AG04449 (cell line): ENCODE results near the gene SCRN2.

Experiments
- CTCF ChIA-PET: fragments of 350-600 bp; formaldehyde crosslinking; extraction: SDS; loops from one replicate; lab custom pipeline; 2021; ENCODE audit warnings: antibody characterized with exemption; lab: Yijun Ruan, JAX
- POLR2A ChIA-PET: fragments of 400-600, 350-600 bp; formaldehyde crosslinking; extraction: SDS; loops from one replicate; lab custom pipeline; 2020; ENCODE audit warnings: antibody characterized with exemption, inconsistent platforms; lab: Yijun Ruan, JAX
- DNase-seq: peaks from one replicate; pipeline ENCODE4 v3.0.0-alpha.2; 2010; ENCODE audit warnings: low read depth, low spot score
- H3K4me3 ChIP-seq: 2 replicates; pipeline ENCODE4 v1.5.1; 2011; ENCODE audit warnings: low read depth, mild to moderate bottlenecking, control low read depth, low read length
- CTCF ChIP-seq: IDR thresholded peaks from one replicate; pipeline ENCODE4 v1.5.1; 2011; ENCODE audit warnings: mild to moderate bottlenecking, moderate library complexity, low read length, control low read depth, inconsistent platforms; ENCODE audit not compliant: insufficient read depth; ENCODE audit errors: missing control alignments

SCRN2 gene

DNA sequence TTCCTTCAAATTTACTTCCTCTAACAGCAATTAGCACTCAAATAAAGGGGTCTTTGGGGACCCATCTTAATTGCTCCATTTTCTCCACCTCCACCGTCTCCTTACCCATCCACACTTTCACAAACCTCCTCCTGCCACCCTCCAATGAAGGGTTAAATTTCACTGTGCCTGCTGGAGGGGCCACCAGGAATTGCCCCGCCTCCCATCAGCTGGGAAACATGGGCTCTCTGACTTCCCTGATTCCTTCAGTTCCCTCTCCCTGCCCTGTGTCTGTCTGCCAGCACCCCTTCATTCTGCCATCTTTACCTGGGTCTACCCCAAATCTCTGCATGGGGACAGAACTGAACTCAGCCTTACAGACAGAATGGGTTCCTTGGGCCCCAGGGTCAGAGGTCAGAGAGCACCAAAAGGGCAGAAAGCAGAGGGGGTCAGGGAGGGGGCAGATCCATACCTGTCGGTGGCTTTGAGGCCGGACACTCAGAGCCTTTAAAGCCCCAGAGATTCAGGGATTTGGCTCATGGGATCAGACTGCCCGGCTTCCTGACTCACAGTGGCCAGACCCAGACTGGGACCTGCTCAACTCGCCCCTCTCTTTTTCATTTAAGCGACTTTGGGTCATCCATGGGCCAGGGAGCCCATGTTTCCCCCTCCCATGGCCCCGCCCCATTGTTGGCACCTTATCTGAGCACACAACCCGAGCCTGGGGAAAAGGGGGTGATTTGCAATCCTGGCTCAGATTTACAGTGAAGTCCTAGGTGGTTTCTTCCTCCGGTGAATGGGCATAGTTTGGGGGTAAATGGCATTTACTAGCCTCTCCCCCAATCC lies 37.3 kb upstream of the SCRN2 start:
- CTCF ChIA-PET: interaction anchor here (5.7 to 18.8 kb wide), 2 partner anchors 14 to 28 kb away, joined by 85 to 1547 read pairs; partner anchors contain the start of genes SCRN2 and SP6
- H3K4me3 ChIP-seq: no peak overlapping the region
- no peak for TF ChIP-seq CTCF
- no peak for DNase-seq
- POLR2A ChIA-PET: no interaction called here

- ChIA-PET POLR2A (no interaction called here), CTCF (interaction anchor here (3.1 to 18.8 kb wide), 3 partner anchors 14 to 36 kb away, joined by 11 to 1547 read pairs (median 85); partner anchors contain the start of genes SCRN2 and SP6)
- DNase-seq: no peak
- no peak overlapping the region for H3K4me3 ChIP-seq
- TF ChIP-seq CTCF: no peak
Observed at GRCh38 chr17:47877368-47878034, 36.4 kb upstream of the SCRN2 start.

DNA sequence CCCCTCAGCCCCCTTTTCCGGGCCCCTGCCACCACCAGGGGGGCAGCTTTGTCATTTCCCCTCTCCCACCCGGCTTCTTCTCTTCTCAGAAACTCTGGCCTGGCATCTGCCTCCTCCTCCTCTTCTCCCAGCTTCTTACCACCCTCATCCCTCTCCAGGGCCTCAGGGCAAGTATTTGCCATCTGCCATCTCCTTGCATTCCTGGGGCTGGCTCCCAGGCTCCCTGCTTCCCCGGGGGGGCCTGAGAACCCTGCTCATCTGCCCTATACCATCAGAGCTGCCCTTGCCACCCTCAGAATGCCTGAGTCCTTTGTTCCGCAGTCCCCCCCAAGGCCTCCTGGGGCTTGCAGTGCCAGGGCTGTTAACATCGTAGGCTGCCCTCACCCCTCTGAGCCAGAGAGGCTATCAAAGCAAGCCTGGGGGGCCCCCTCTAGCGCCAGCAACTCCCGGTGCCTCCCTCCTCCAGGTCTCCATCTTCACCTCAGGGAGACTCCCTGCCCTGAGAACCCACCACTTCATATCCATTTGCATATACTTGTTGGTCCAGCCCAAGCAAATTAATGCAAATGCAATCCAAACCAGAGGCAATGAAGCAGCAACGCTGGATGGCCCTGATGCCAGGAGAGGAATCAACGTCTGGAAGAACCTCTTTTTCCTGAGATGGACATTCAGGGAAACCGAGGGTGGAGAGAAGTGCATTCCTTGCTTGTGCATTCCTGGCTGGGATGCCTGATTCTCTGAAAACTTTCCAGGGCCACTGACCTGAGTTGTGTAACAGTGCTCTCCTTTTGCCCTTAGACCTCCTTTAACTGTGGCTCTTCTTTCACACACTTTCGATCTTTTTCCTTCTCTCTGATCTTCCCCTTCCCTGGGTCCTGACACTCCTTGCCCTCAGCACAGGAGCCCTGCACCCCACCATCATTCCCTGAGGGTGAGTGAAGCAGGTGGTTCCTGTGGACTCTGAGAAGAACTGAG lies 34.2 kb upstream of the SCRN2 start:
- ChIA-PET CTCF (interaction anchor here (1.0 to 10.4 kb wide), 7 partner anchors 9 to 34 kb away, joined by 3 to 82 read pairs (median 6); partner anchors contain the start of gene SCRN2), POLR2A (no interaction called here)
- no peak for DNase-seq
- TF ChIP-seq CTCF: no peak
- no peak overlapping the region for H3K4me3 ChIP-seq

- CTCF ChIA-PET: interaction anchor here (1.2 to 10.4 kb wide), 5 partner anchors 12 to 33 kb away, joined by 3 to 82 read pairs (median 4); partner anchors contain the start of genes SCRN2 and SP6
- no peak for TF ChIP-seq CTCF
- H3K4me3 ChIP-seq: no peak overlapping the region
- no peak for DNase-seq
- POLR2A ChIA-PET: no interaction called here
Observed at GRCh38 chr17:47873200-47874090, 32.4 kb upstream of the SCRN2 start.

DNA sequence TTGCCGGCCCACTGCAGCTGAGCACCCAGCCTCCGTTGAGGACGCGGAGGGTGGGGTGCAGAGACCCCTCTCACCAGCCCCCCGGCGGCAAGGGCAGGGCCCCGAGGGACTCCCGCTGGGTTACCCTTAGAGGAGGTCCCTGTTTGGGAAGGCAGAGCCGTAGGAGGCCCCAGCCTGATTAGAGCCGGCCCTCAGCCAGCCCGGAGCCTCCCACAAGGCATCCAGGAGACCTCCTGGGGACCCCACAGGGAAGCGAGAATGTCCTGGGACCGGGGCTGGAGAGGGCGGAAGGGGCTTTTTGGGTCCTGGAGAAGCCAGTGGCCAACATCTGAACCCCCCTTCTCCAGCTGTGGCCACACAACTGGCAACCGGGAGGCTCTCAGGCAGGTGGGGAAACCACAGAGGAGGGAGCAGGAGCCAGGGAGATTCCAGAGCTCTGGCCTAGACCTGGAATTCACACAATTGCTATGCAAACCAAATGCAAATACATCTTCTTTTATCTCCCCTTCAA lies 31.6 kb upstream of the SCRN2 start:
- no peak overlapping the region for H3K4me3 ChIP-seq
- no peak for DNase-seq
- TF ChIP-seq CTCF: no peak
- ChIA-PET POLR2A (no interaction called here), CTCF (interaction anchor here (0.7 to 10.4 kb wide), 5 partner anchors 12 to 32 kb away, joined by 3 to 82 read pairs (median 4); partner anchors contain the start of gene SCRN2)
